Type B pancreatic cell (in vitro differentiated cells): ENCODE measurements around the gene PROK2. TPM values are rescaled to one million over a fixed set of nuclear protein-coding genes. Genes with fewer than 3 reads are reported as not detected.

ENCODE experiments used
- DNase-seq: peaks from one replicate; pipeline ENCODE4 v3.0.0; 2021; ENCODE audit warnings: mixed read lengths; ENCODE audit not compliant: unreplicated experiment; ENCODE audit errors: extremely low spot score
- H3K27ac Mint-ChIP-seq: 2 replicates; pipeline ENCODE4 v1.8.0; 2021; ENCODE audit warnings: mild to moderate bottlenecking, mixed read lengths
- H3K27me3 Mint-ChIP-seq: 2 replicates; pipeline ENCODE4 v1.8.0; 2021; ENCODE audit warnings: mixed read lengths
- H3K36me3 Mint-ChIP-seq: 2 replicates; pipeline ENCODE4 v1.8.0; 2021; ENCODE audit warnings: mixed read lengths
- H3K4me1 Mint-ChIP-seq: one replicate; pipeline ENCODE4 v1.8.0; 2021; ENCODE audit warnings: mixed read lengths; ENCODE audit not compliant: unreplicated experiment
- H3K4me3 Mint-ChIP-seq: 2 replicates; pipeline ENCODE4 v1.8.0; 2021; ENCODE audit warnings: mild to moderate bottlenecking, mixed read lengths
- H3K9me3 Mint-ChIP-seq: 2 replicates; pipeline ENCODE4 v1.8.0; 2021; ENCODE audit warnings: mixed read lengths
- total RNA-seq: library from RNA; stranded (reverse); gene quantifications from 2 replicates; pipeline ENCODE4 v1.2.1, GENCODE V29; 2021; ENCODE audit warnings: low replicate concordance
- TF ChIP-seq, protein P1 (sequence below): fragments of 200-600 bp; sonication (generic); conservative IDR thresholded peaks from 2 replicates; pipeline ENCODE4 v1.5.0; 2021; ENCODE audit warnings: antibody characterized with exemption, mild to moderate bottlenecking

The PROK2 gene
- total RNA-seq, 1 donor from 2014 or later, result not detected

GRCh38 chr3:71722693-71723092, 62.3 kb downstream of the PROK2 start:
- no peak overlapping the region for H3K27ac Mint-ChIP-seq
- peaks cover 15% of the 10 kb centered on the region for H3K36me3 Mint-ChIP-seq
- TF ChIP-seq, protein P1, sequence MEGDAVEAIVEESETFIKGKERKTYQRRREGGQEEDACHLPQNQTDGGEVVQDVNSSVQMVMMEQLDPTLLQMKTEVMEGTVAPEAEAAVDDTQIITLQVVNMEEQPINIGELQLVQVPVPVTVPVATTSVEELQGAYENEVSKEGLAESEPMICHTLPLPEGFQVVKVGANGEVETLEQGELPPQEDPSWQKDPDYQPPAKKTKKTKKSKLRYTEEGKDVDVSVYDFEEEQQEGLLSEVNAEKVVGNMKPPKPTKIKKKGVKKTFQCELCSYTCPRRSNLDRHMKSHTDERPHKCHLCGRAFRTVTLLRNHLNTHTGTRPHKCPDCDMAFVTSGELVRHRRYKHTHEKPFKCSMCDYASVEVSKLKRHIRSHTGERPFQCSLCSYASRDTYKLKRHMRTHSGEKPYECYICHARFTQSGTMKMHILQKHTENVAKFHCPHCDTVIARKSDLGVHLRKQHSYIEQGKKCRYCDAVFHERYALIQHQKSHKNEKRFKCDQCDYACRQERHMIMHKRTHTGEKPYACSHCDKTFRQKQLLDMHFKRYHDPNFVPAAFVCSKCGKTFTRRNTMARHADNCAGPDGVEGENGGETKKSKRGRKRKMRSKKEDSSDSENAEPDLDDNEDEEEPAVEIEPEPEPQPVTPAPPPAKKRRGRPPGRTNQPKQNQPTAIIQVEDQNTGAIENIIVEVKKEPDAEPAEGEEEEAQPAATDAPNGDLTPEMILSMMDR, result no peak
- H3K27me3 Mint-ChIP-seq, result peaks cover 42% of the 10 kb centered on the region
- H3K4me1 Mint-ChIP-seq, result peaks cover 15% of the 10 kb centered on the region
- no peaks in the 10 kb centered on the region for H3K9me3 Mint-ChIP-seq
- DNase-seq, result no peak
- peak overlapping the region; percentile 61 for H3K4me3 Mint-ChIP-seq

Other genes starting within 250 kb of the PROK2 start
- 113 and 127 TPM in 2 replicates for gene FOXP1, start 201.4 kb downstream of the PROK2 start, total RNA-seq
- gene EIF4E3, start 59.7 kb downstream of the PROK2 start, total RNA-seq, result 14.4 and 16.2 TPM in 2 replicates
- gene GPR27, start 31.3 kb downstream of the PROK2 start, total RNA-seq, result 7.1 and 7.4 TPM in 2 replicates